GM19397 (cell line): Measurements from ENCODE around the gene ACR.

Source experiments
- ATAC-seq: cut with Tn5 transposase; IDR thresholded peaks from one replicate; pipeline ENCODE4 v1.9.1; 2021; ENCODE audit warnings: mild to moderate bottlenecking, moderate library complexity; ENCODE audit not compliant: unreplicated experiment

Gene ACR

DNA sequence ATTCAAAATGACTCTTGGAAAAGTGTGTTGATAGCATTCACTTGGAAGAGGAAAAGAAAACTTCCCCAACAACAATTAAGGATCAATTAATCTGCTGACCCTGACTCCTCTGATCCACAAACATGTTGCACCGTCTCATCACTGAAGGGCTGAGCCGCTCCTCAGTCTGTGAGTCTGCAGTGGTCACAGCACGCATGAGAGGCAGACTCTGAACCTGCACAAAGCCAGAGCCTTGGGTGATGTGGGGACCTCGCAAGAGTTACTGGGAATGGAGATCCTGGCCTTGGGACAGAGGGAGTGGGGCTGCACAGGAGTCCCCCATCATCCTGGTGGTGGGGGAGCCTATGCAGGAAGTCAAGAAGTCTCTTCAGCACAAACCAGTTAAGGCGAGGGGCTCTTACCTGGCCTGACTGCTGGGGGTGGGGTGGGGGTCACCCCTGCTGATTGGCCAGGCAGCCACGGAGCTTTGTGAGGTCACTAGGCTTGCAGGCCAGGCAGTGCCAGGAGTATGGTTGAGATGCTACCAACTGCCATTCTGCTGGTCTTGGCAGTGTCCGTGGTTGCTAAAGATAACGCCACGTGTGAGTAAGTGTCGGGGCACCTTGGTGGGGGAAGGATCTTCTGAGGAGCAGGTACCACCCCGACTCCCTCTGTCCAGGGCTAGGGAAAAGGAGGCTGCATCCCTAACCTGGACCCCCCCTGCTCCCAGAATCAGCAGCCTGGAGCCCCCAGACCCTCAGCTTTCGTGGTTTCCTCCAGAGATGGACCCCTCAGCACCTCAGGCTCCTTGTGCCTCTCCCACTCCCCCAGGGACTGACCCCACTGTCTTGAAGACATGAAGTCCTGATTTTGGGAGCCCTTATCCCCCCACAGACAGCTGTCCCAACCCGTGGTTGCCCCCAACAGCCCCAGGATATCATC, at the start of gene ACR:
Gene ACR (plus strand): TSS at position 477 of the 921 bp plus-strand sequence. CDS start 32 bp downstream, at position 509.
- no peak for ATAC-seq

DNA sequence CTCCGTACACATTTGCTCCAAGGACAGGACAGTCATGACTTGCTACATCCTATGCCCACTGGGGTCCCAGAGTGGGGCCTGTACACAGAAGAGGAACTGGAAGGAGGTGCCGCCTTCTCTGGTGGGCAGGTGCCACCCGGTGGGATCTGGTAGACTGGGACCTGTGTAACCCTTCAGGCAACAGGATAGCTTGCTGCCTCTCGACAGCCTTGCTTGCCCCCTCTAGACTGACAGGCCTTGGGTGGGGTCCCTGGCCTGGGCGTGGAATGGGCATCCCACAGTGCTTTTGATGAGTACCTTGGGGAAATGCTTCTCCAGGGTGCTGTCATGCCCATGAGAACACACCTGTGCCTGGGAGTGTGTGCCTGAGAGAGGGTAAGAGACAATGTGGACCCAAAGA, 49.6 kb upstream of the ACR start:
- no peak for ATAC-seq

DNA sequence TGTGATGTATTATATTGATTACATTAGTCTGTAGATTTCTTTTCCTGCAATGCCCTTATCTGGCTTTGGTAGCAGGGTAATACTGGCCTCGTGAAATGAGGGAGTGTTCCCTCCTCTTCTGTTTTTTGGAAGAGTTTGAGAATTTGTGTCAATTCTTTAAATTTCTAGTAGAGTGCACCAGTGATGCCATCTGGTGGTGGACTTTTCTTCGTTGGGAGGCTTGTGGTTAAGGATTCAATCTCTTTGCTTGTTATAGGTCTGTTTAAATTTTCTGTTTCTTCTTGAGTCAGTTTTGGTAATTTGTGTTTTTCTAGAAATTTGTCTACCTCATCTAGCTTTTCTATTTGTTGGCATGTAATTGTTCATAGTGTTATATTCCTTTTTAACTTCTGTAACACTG, 46.5 kb upstream of the ACR start:
- ATAC-seq, result no peak

DNA sequence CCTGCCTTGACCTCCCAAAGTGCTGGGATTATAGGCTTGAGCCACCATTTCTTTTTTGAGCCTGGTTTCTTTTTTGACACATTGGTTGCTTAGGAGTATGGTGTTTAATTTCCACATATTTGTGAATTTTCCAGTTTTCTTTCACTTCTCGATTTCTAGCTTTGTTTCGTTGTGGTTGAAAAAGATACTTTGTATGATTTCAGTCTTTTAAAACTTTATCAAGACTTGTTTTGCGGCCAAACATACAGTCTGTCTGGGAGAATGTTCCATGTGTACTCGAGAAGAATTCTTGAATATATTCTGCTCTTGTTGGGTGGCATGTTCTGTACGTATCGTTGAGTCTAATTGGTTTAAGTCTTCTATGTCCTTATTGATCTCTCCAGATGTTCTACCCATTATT, 44.5 kb upstream of the ACR start:
- ATAC-seq, result no peak

DNA sequence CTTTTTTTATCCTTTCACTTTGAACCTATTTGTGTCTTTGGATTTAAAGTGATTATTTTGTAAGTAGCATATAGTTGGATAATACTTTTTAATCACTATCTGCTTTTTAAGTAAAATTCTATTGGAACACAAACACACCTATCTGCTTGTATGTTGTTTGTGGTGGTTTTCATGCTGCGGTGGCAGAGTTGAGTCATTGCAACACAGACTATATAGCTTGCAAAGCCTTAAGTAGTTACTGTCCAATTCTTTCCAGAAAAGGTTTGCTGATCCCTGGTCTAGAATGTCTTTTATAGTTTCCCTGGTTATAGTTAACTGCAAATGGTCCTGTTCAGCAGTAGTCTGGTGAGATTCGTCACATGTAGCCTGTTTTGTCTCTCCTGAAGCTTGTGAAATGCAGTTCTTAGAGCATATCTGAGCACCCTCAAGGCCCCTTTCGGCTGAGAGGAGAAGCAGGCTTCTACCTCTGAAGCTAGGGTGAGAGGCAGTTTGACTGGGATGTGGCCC, 43.9 kb upstream of the ACR start:
- ATAC-seq, result no peak

DNA sequence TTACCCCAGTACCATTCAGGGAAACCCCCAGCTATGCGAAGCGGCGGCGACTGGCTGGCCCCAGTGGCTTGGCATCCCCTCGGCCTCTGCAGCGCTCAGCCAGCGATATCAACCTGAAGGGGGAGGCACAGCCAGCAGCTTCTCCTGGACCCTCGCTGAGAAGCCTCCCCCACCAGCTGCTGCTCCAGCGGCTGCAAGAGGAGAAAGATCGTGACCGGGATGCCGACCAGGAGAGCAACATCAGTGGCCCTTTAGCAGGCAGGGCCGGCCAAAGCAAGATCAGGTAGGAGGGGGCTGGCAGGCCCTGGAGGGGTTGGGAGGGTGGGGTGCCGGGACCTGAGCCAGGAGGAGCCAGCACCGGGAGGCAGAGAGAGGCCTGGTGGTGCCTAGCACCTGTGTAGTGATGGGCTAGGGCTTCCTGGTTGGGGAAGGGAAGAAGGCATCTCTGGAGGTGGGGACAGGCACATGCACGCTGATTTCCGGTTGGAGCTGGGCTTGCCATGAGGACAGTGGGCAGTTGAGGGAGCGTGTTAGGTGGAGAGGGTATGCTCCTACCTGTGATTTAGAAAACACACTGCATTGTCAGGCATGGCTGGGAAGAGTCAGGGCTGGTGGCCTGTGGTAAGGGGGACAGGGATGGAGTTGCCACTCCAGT, 43.1 kb upstream of the ACR start:
- no peak for ATAC-seq

DNA sequence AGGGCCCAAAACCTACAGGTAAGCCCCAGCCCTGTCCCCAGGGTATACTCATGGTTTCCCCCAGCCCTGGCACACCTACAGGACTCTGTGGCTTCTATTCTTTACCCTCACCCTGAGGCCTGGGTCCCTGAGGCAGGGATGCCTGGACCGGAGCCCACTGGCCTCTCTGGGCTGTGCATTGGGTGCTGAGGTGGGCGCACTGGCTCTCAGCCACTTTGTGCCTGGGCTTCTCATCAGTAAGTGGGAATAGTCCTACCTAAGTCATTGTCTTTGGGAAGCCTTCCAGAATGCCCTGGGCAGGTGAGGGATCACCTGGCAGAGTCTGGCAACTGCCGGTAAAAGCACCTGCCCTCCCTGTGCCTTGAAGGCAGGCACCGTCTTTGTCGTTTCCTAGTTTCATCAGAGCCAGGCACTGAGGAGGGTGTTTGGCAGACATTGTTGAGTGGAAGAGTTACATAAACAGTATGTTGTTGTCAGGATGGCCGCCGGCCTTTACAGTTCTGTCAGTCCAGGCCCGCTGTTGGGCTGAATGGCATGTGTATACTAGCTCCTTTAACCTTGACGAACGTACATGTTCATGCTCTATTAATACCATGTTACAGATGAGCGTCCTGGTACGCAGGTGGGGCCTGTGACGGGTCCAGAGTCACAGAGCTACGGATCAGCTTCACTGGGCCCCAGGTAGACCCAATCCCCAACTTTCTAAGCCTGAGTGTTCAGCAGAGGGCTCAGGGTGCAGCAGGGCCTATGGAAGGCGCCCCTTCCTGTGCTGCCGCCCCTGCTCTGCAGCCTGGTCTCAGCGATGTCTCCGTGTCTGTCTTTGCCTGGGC, 42.4 kb upstream of the ACR start:
- ATAC-seq, result no peak

DNA sequence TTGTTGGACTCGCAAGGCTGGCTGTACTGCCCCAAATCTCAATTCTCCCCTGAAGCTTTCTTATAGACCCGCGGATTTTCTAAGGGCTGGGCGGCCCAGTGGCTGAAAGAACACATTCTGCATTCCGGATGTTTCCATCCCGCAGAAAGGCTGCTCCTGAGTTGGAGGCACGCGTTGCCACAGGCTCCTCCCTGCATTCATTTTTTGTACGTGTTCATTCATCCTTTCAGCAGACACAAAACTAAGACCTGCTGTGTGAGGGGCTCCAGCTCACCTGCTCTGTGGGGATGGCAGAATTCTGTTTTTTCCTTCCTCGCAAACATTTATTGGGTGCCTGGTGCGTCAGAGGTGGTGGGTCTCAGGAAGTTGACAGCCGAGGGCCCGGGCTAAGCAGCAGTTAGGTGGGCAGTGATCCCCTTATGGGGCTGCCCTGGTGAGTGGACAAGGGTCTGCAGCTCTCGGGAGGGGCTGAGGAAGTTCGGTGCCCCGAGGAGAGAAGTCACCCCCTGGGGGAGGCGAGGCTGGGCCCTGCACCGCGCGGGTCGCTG, 41.7 kb upstream of the ACR start:
- ATAC-seq, result no peak

DNA sequence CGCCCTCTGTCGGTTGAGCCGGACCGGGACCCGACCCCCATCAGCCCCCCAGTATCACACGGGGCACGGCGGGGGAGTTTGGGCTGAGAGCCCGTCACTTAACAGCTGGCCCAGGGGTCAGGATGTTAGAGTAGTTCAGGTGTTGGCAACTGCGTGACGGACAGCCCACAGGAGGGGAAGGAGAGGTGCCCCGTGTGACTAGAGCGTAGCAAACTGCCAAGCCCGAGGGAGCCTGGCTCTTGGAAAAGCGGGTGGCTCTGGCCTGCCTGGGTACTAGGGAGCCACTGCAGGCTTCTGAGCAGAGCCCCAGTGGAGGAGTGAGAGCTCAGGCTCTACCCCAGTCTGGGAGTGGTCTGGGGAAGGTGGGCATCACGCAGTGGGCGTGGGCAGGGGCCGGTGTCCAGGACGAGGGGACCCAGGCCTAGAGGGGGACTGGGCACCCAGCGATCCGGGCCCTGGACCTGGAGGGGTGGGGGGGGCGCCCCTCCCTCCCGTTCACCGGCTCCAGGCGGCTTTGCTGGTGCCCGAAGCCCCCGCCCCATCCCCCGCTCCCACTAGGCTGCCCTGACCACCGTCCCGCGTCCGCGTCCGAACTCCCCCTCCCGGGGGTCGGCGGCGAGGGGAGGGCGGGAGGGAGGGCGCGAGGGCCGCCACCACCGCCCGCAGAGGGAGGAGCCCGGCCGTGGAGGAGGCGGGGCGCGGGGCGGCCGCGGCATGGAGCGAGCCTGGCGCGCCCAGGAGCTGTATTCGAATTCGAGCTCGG, 41.0 kb upstream of the ACR start:
- ATAC-seq, result no peak

DNA sequence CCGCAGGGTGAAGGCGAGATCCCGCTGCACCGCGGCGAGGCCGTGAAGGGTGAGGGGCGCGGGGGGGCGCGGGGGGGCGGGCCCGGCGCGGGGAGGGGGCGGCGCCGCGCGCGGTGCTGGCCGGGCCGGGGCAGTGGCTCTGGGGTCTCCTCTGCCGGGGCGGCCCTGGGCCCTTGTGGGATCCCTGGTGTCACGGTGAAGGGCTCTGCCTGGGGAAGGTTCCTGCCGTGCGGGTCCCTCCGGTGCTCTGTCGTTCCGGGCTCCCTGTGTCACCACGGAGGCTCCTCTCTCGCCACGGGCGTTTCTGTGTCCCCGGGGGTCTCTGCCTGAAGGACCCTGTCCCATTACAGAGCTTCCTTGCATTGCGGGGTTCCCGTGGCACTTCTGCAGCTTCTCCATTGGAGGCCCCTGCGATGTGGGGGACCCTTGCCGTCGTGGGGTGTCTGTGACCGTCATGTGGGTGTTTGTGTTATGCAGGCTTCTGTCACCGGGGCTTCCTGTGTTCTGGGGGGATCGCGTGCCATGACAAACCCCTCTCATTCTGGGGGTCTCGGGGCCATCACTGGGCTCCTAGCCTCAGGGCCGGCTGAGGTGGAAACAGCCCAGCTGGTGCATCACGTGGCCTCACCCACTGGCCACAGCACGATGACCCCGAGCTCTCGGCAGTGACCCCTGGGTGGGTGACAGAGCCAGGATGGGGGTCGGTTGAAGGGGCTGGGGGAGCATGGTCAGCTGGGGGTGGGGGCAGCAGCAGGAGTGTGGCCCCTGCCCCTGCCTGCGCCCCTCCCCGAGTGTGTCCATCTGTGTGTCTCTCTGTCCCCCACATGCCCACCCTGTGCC, 40.1 kb upstream of the ACR start:
- ATAC-seq, result no peak

DNA sequence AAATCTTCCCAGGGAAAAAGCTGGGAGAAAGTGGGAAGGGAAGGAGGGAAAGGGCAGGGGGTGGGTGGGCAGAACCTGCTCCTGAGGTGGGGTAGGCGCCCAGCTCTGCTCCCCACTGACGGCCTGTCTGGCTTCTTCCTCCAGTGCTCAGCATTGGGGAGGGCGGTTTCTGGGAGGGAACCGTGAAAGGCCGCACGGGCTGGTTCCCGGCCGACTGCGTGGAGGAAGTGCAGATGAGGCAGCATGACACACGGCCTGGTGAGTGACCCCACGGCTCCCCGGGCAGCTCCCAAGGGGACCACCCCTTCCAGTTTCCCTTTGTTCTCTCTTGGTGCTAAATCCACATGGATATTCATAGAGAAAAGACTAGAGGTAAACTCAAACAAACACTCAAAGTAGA, 39.5 kb upstream of the ACR start:
- no peak for ATAC-seq

DNA sequence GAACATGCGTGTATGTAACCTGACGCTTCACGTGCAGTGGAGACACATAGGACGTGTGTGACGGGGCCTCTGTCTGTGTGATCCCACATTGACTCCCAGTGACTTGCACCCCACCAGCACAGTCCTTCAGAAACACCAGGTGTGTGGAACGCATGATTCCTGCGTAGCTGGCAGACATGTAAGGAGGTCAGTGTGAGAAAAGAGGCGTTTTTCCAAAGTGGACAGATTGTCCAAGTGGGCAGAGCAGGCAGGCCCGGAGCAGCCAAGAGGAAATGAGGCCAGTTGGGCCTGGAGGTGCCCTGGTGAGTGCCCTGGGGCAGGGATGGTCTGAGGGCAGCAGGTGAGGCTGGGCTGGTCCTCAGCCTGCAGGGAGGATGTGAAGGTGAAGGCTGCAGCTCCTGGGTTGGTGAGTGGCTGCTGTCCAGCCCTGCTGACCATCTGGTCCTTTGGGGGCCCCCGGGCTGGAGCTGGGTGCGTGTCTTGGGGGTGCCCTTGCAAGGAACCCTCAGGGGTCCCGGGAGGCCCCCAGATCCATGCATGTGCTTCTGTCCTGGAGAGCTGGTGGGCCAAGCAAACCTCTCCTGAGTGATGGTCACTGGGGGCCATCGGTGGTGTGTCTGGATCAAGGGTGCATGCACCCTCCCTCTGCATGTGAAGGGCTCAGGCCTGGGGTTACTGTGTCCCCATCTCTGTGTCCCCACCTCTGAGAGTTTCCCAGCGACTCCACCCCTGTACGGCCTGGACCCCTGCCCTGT, 38.8 kb upstream of the ACR start:
- ATAC-seq, result no peak

DNA sequence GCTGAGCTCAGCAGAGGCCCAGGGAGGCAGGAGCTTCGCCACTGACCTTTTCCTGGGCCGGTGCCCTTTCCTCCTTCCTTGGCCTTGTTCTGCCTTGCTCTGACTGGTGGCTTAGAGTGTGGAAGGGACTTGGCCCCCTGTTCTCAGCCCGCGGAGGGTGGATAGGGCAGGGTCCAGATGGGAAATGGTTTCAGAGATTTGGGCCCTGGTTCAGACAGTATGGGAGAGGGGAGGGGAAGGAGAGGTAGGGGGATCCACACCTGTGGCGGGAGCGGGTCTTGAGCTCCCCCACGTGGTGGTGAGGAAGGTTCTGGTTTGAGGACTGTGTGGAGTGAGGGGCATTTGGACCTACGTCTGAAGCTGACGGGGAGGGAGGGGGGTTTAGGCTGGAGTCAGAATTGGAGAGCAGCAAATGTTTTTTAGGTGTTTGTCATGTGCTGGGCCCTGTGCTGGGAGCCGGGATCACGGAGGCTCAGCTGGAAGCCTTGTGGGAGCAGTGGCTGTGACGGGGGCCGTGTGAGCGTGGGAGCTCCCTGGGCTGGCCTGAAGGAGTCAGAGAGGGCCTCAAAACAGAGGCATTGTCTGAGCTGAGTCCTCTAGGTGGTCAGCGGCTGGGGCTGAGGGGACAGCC, 38.1 kb upstream of the ACR start:
- ATAC-seq, result no peak

DNA sequence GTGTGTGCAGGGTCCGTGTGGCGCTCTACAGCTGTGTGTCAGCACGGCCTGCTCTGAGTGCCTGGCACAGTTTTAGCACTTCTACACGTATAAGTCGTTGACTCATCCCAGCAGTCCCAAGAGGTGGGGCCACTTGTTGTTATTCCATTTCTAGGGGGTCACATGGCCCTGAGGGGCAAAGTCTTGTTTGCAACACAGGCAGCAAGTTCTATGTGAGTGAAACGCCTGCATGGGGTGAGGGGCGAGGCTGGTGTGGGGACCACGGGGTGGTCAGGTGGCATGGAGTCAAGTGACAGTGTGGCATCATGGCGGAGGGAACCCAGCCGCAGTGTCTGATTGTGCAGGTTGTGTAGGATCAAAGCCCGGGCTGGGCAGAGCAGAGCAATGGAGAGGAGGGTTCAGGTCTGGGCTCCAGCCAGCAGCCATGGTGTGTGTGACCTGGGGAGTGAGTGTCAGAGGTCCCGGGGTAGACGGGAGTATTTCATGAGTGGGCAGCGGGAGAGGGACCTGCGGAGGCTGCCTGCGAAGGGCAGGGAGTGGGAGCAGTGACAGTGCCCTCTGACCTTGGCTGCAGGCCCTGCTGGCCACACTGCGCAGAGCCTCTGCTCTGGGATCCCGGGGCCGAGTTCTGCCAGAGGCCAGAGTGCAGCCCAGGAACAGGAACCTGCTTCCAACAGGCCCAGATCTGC, 37.5 kb upstream of the ACR start:
- no peak for ATAC-seq

DNA sequence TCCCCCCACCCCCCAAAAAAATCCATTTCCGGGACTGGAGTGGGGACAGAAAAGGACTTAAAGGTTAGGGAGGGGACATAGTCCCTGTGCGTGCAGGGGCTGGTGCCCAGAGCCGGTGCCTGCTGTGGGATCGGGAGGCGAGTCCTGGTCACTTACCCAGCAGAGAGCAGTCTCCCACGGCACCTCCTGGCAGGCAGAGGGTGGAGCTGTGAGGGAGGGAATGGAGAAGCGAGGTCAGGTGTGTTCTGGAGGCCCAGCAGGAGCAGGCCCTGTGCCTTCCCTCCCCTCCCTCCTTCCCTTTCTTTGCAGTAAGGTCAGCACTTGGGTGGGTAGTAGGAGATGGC, 37.0 kb upstream of the ACR start:
- no peak for ATAC-seq

DNA sequence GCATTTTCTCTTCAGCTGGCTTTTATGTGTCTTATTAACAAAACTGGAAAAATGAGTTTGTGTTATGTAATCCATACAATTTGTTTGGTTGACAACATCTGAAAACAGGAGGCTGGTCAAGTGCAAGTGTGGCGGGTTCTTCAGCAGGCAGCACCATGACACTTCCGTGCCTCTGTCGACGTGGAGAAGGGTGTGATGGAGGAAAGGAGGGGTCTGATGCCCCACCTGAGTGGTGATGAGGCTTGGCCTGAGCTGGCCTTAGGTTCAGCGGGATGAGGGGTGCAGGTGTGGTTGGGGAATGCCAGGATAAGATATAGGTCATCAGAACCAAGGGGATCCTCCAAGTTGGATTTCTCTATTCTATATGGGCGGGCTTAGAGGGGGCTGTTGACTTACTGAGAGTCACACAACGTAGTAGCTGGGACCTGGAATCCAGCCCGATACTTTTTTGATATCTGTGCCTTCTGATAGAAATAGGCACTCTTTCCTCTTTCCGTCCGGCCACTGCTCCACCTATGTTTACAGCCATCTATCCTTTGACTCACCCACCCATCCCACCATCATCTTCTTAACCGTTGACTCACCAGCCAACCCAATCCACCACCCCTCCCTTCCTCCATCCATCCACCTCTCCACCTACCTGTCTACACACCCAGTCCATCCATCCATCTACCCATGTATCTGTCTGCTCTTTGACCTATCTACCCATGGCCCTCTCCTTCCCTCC, 36.4 kb upstream of the ACR start:
- ATAC-seq, result no peak

DNA sequence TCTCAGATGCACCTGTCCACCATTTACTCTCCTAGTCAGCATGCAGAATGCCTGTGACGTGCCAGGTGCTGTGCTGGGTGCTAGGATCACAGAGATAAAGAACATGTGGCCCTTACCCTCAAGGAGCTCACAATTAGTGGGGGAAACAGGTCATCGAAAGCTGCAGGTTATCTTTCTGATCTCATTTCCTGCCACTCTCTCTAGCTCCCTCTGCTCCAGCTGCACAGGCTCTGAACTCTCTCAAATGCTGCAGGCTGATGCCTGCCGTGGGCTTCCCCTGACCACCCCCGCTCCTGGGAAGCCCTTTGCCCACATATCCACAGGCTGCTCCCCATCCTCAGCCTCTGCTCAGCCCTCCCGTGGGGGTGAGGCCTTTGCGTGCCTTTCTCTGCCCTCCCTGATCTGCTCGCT, 35.7 kb upstream of the ACR start:
- ATAC-seq, result no peak
